ENCODE data around the gene PRELID1. TPM values are rescaled to one million over a fixed set of nuclear protein-coding genes. Genes with fewer than 3 reads are reported as not detected.
A peak's percentile ranks its signal among the peaks of the same experiment; 100 is the strongest.

PRELID1 gene
- total and polyA plus RNA-seq, 10 of the 15 experiments (the other 5 are each of a cell fraction or from before 2014, with no cell fraction given), result 30.9 to 584 (median 254) TPM

- Histone ChIP-seq H3K9ac (ENCODE audit: control insufficient read depth, insufficient read depth, low read length) (no peak overlapping the region), H2AFZ (ENCODE audit: control insufficient read depth, low read depth, low read length) (no peak overlapping the region), H3K4me3 (no peak overlapping the region), H3K9me3 (replicated peaks; ENCODE audit: control insufficient read depth, insufficient read depth, low read length) (no peaks in the 10 kb centered on the region), H3K4me1 (ENCODE audit: control insufficient read depth, insufficient read depth, low read length) (no peaks in the 10 kb centered on the region), H3K4me2 (ENCODE audit: control insufficient read depth, insufficient read depth) (no peak overlapping the region), H3K79me2 (ENCODE audit: control insufficient read depth, insufficient read depth, low read length) (no peaks in the 10 kb centered on the region), H3K27ac (ENCODE audit: control insufficient read depth, insufficient read depth) (no peak overlapping the region), H3K27me3 (replicated peaks in 1 of 2; ENCODE audit: control insufficient read depth in 2 of 2, insufficient read depth in 2 of 2, low read length in 1 of 2) (no peaks in the 10 kb centered on the region), H4K20me1 (ENCODE audit: control insufficient read depth, insufficient read depth) (no peaks in the 10 kb centered on the region; the same call in 1 of the 2 replicates), H3K36me3 (ENCODE audit: control insufficient read depth in 2 of 2, insufficient read depth in 2 of 2, low read length in 1 of 2) (peaks cover 21 to 63% of the 10 kb centered on the region in 2 experiments)
- no TSS peak for BruUV-seq (replicated peaks)
- ChIA-PET SMC1A (ENCODE audit: uncharacterized antibody, unreplicated experiment) (no interaction called here), RAD21 (ENCODE audit: unreplicated experiment) (no interaction called here), CTCF (interaction anchor here (0.5 kb wide), 1 partner anchor 169 kb away, joined by 3 read pairs; no protein-coding TSS in a partner anchor), POLR2A (no interaction called here)
- no peak for ATAC-seq
- WGBS (ENCODE audit: insufficient coverage, insufficient replicate concordance, low lambda C conversion rate, missing lambda C conversion rate), result 91% methylated on average over 13 of the region's 13 CpGs
- in situ Hi-C loops (cut with MboI) (no loop called here), intact Hi-C loops (cut with micrococcal nuclease; ENCODE audit: unreplicated experiment) (no loop called here)
- DNase-seq (ENCODE audit: low read depth, low spot score), result no peak
- TF ChIP-seq POLR2A (IDR thresholded peaks at IDR 0.05; ENCODE audit: low read depth, low read length) (0 out of 2 replicates have a peak, but pooled peaks have one; percentile 39), ESRRA (IDR thresholded peaks at IDR 0.05; ENCODE audit: low read length) (no peak)
- no peak for FAIRE-seq
Measured at GRCh38 chr5:177332896-177333260, 29.3 kb downstream of the PRELID1 start.

- Histone ChIP-seq H2AFZ (ENCODE audit: control insufficient read depth, low read depth, low read length) (no peak overlapping the region), H4K20me1 (ENCODE audit: control insufficient read depth, insufficient read depth) (no peaks in the 10 kb centered on the region; the same call in 1 of the 2 replicates), H3K9me3 (replicated peaks; ENCODE audit: control insufficient read depth, insufficient read depth, low read length) (no peaks in the 10 kb centered on the region), H3K4me2 (ENCODE audit: control insufficient read depth, insufficient read depth) (no peak overlapping the region), H3K4me1 (ENCODE audit: control insufficient read depth, insufficient read depth, low read length) (no peaks in the 10 kb centered on the region), H3K9ac (ENCODE audit: control insufficient read depth, insufficient read depth, low read length) (no peak overlapping the region), H3K36me3 (ENCODE audit: control insufficient read depth in 2 of 2, insufficient read depth in 2 of 2, low read length in 1 of 2) (peaks cover 26 to 69% of the 10 kb centered on the region in 2 experiments), H3K27me3 (replicated peaks in 1 of 2; ENCODE audit: control insufficient read depth in 2 of 2, insufficient read depth in 2 of 2, low read length in 1 of 2) (no peaks in the 10 kb centered on the region), H3K4me3 (no peak overlapping the region), H3K79me2 (ENCODE audit: control insufficient read depth, insufficient read depth, low read length) (no peaks in the 10 kb centered on the region; the same call in 1 of the 2 replicates), H3K27ac (ENCODE audit: control insufficient read depth, insufficient read depth) (no peak overlapping the region)
- intact Hi-C loops (cut with micrococcal nuclease; ENCODE audit: unreplicated experiment) (no loop called here), in situ Hi-C loops (cut with MboI) (no loop called here)
- TF ChIP-seq RAD21 (IDR thresholded peaks at IDR 0.05; ENCODE audit: insufficient read depth, low read depth, low read length) (no peak), POU2F2 (IDR thresholded peaks at IDR 0.05; ENCODE audit: borderline replicate concordance, low read depth, low read length) (no peak), ZZZ3 (IDR thresholded peaks at IDR 0.05; ENCODE audit: control insufficient read depth, insufficient read length, low read depth) (no peak), KLF5 (IDR thresholded peaks at IDR 0.05; ENCODE audit: partially characterized antibody) (no peak), CHD2 (IDR thresholded peaks at IDR 0.05; ENCODE audit: borderline replicate concordance, low read depth, low read length) (no peak)
- BruUV-seq (replicated peaks), result TSS peak; percentile 15
- ChIA-PET CTCF (interaction anchor here (1.3 kb wide), 1 partner anchor 15 kb away, joined by 3 read pairs; no protein-coding TSS in a partner anchor), SMC1A (ENCODE audit: uncharacterized antibody, unreplicated experiment) (no interaction called here), POLR2A (interaction anchor here (0.7 to 1.2 kb wide), 2 partner anchors 13 to 17 kb away, joined by 3 to 7 read pairs; no protein-coding TSS in a partner anchor), RAD21 (ENCODE audit: unreplicated experiment) (no interaction called here)
- ATAC-seq (no peak), FAIRE-seq (no peak), DNase-seq (ENCODE audit: low read depth, low spot score) (no peak)
- 93% methylated on average over 16 of the region's 16 CpGs for WGBS (ENCODE audit: insufficient coverage, insufficient replicate concordance, low lambda C conversion rate, missing lambda C conversion rate)
Measured at GRCh38 chr5:177333420-177334154, 30.0 kb downstream of the PRELID1 start.
